Astrocyte (in vitro differentiated cells and primary cell): Measurements from ENCODE around the gene ITPRID1.

Experiments used
- CTCF ChIP-seq: IDR thresholded peaks from 2 replicates; pipeline ENCODE4 v1.5.1; 2011; ENCODE audit warnings: low read depth, mild to moderate bottlenecking, inconsistent platforms, low read length, moderate library complexity; ENCODE audit not compliant: insufficient read depth
- EZH2 ChIP-seq: IDR thresholded peaks from 2 replicates; pipeline ENCODE4 v1.6.1; 2012; ENCODE audit warnings: mild to moderate bottlenecking, low read length, inconsistent platforms; ENCODE audit not compliant: insufficient read depth

GRCh38 chr7:31690935-31691334 is 177.0 kb downstream of the ITPRID1 start:
- no peak for TF ChIP-seq CTCF
- TF ChIP-seq EZH2: no peak
